NCI-H128 (cell line): Measurements from ENCODE around the gene CNTNAP2.

Source experiments
- DNase-seq: peaks from one replicate; lab custom pipeline; 2025; ENCODE audit not compliant: unreplicated experiment; lab: John Stamatoyannopoulos, UW

The CNTNAP2 gene

GRCh38 chr7:146116521-146117222, at the start of gene CNTNAP2:
CNTNAP2 (plus strand) TSS chr7:146116801; CDS start chr7:146116877, 76 bp downstream.
- DNase-seq = peak; percentile 46

- no peak for DNase-seq
These were observed 48.7 kb upstream of the CNTNAP2 start for GRCh38 chr7:146067880-146068279.

GRCh38 chr7:146074195-146074765, 42.3 kb upstream of the CNTNAP2 start:
- DNase-seq = no peak

- DNase-seq = no peak
These were observed 40.3 kb upstream of the CNTNAP2 start for GRCh38 chr7:146076344-146076743.

GRCh38 chr7:146084086-146084485, 32.5 kb upstream of the CNTNAP2 start:
- DNase-seq = no peak

- DNase-seq = peak; percentile 11
These were observed 26.5 kb upstream of the CNTNAP2 start for GRCh38 chr7:146090023-146090645.

GRCh38 chr7:146094356-146094755, 22.2 kb upstream of the CNTNAP2 start:
- no peak for DNase-seq

- DNase-seq = no peak
These were observed 19.6 kb upstream of the CNTNAP2 start for GRCh38 chr7:146096994-146097393.

GRCh38 chr7:146106319-146106718, 10.3 kb upstream of the CNTNAP2 start:
- DNase-seq = no peak

GRCh38 chr7:146112755-146113154, 3.8 kb upstream of the CNTNAP2 start:
- DNase-seq = no peak

- no peak for DNase-seq
These were observed 1.1 kb upstream of the CNTNAP2 start for GRCh38 chr7:146115548-146115850.

- DNase-seq = peak; percentile 51
These were observed 615 bp upstream of the CNTNAP2 start for GRCh38 chr7:146115851-146116520.

GRCh38 chr7:146117576-146117975, 975 bp downstream of the CNTNAP2 start:
- no peak for DNase-seq

- DNase-seq = no peak
These were observed 2.4 kb downstream of the CNTNAP2 start for GRCh38 chr7:146119002-146119401.

- DNase-seq = no peak
These were observed 7.1 kb downstream of the CNTNAP2 start for GRCh38 chr7:146123715-146124114.

GRCh38 chr7:146126767-146127509, 10.3 kb downstream of the CNTNAP2 start:
- DNase-seq = no peak

- no peak for DNase-seq
These were observed 12.7 kb downstream of the CNTNAP2 start for GRCh38 chr7:146129296-146129695.

GRCh38 chr7:146129997-146130396, 13.4 kb downstream of the CNTNAP2 start:
- DNase-seq = no peak

GRCh38 chr7:146131701-146132100, 15.1 kb downstream of the CNTNAP2 start:
- DNase-seq = no peak

- DNase-seq = no peak
These were observed 19.8 kb downstream of the CNTNAP2 start for GRCh38 chr7:146136357-146136875.

- DNase-seq = no peak
These were observed 22.3 kb downstream of the CNTNAP2 start for GRCh38 chr7:146138926-146139325.
